ENCODE data around the gene MBL2.

MBL2 gene

DNA sequence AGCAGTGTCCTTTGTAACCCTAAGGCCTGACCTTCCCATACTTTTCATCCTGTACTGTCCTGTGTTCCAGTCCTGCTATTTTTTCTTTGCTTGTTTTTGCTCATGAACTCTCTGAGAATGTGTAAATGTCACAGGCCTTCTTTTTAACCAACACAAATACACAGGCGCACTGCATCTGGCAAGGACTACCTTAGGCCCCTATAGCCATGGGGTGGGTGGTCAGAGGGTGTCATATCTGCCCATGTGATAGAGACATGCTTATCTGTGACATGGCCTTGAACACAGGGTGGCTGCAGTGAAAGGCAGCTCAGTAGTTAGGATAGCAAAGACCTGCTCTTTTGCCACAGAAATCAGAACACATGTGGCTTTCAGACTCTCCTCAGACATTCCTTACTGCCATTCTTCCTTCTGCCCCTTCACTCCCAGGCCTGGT, 3.9 kb upstream of the MBL2 start:
- no peak for TF ChIP-seq BACH2 (CRISPR knock-in tag; IDR thresholded peaks at IDR 0.05; ENCODE audit: borderline replicate concordance)
- TF ChIP-seq ZFP30 (CRISPR knock-in tag; IDR thresholded peaks at IDR 0.05) = no peak
- no peak for TF ChIP-seq GLIS3 (CRISPR knock-in tag; IDR thresholded peaks at IDR 0.05)
- TF ChIP-seq ISL1 (CRISPR knock-in tag; IDR thresholded peaks at IDR 0.05) = no peak
- no peak for TF ChIP-seq ZNF70 (CRISPR knock-in tag; IDR thresholded peaks at IDR 0.05)
- no peak for TF ChIP-seq CREB5 (CRISPR knock-in tag; IDR thresholded peaks at IDR 0.05; ENCODE audit: low read depth)
- no peak for TF ChIP-seq PPARA (CRISPR knock-in tag; IDR thresholded peaks at IDR 0.05; ENCODE audit: borderline replicate concordance)
- no peak for TF ChIP-seq ZNF8 (CRISPR knock-in tag; IDR thresholded peaks at IDR 0.05)
- no peak for ATAC-seq

DNA sequence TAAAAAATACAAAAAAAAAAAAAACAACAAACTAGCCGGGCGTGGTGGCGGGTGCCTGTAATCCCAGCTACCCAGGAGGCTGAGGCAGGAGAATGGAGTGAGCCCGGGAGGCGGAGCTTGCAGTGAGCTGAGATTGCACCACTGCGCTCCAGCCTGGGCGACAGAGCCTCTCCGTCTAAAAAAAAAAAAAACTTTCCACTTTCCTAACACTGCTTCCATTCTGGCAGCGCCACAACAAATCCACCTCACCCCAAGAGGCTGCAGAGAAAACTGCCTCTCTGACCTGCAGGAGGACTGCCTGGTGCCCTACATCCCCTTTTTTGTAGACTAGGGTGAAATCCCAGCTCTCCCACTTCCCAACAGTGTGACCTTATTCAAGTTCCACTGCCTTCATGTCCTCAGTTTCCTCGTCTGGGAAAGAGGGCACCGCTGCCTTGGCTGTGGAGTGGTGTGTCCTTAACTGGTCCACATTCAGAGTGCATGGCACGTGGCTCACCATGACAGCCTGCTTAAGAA, 2.6 kb upstream of the MBL2 start:
- TF ChIP-seq ZNF8 (CRISPR knock-in tag; IDR thresholded peaks at IDR 0.05) = no peak
- ATAC-seq = no peak

DNA sequence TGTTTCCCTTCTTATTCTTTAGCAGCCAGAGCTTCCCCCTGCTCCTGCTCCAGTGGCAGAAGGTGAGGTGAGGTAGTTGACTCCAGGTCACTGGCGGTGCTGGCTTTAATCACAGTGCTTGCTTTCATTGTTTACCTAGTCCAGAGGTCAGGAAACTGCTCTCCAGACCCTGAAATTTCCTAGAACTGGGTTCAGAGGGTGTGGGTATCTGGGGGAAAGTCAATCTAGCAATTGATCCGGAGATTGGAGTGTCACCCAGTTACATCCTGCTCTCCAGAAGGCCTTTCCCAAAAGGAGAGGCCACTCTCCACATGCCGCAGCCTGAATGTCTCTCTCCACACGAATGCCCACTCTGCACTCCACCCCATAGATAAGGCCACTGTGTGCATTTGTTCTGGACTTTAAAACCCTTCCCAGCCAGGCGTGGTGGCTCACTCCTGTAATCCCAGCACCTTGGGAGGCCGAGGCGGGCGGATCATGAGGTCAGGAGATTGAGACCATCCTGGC, 2.1 kb upstream of the MBL2 start:
- no peak for ATAC-seq
- TF ChIP-seq CREB5 (CRISPR knock-in tag; IDR thresholded peaks at IDR 0.05; ENCODE audit: low read depth) = no peak
- no peak for TF ChIP-seq SNAI2 (CRISPR knock-in tag; IDR thresholded peaks at IDR 0.05)
- TF ChIP-seq POU6F1 (CRISPR knock-in tag; IDR thresholded peaks at IDR 0.05; ENCODE audit: borderline replicate concordance, low read depth) = no peak
- TF ChIP-seq ARNTL (CRISPR knock-in tag; IDR thresholded peaks at IDR 0.05; ENCODE audit: borderline replicate concordance, low read depth) = no peak

- no peak for TF ChIP-seq TOX (CRISPR knock-in tag; IDR thresholded peaks at IDR 0.05; ENCODE audit: borderline replicate concordance)
- no peak for TF ChIP-seq ZNF565 (CRISPR knock-in tag; conservative IDR thresholded peaks at IDR 0.05; ENCODE audit: low read depth)
- ATAC-seq = no peak
Observed at GRCh38 chr10:52774182-52774581, 1.6 kb upstream of the MBL2 start.

DNA sequence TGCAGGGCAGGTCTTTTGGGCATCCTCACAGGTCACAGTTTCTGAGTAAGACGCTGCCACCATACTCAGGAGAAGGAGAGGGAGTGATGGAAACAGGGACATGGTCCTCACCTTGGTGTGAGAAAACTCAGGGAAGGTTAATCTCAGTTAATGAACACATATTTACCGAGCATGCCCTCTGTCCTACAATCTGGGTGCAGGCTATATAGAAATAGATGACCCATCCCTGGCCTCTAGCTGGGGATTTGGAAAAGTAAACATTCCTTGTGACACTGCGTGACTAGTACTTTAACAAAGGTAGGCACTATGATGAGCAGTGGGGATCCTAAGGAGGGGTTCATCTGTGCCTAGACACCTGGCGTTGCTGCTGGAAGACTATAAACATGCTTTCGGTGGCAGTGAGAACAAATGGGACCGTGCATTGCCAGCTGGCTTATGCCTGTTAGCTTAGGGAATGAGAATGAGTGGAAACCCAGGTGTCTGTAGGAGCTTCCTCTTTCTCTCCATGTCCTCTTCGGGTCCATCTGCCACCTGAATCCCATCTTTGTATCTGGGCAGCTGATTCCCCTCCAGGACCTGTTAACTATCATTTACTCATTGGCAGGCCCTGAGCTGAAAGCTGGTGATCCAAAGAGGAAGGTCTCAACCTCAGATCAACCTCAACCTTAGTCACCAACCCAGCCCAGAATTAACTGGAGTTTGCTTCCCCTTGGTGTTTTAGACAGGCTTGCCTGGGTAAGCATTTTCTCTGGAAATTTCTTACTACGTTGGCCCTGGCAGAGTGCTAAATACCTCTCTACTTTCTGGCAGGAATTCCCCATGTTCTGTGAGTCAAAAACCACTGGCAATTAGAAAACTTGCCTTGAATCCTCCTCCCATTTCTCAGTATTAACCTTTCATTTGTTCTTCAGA, 794 bp downstream of the MBL2 start:
- TF ChIP-seq CSRNP3 (CRISPR knock-in tag; IDR thresholded peaks at IDR 0.05) = no peak
- no peak for ATAC-seq

GRCh38 chr10:52770904-52771303, 1.7 kb downstream of the MBL2 start:
- no peak for TF ChIP-seq ZNF565 (CRISPR knock-in tag; conservative IDR thresholded peaks at IDR 0.05; ENCODE audit: low read depth)
- TF ChIP-seq ZFP3 (CRISPR knock-in tag; IDR thresholded peaks at IDR 0.05) = no peak
- TF ChIP-seq PPARA (CRISPR knock-in tag; IDR thresholded peaks at IDR 0.05; ENCODE audit: borderline replicate concordance) = no peak
- no peak for TF ChIP-seq OSR1 (CRISPR knock-in tag; IDR thresholded peaks at IDR 0.05)
- no peak for TF ChIP-seq TOX (CRISPR knock-in tag; IDR thresholded peaks at IDR 0.05; ENCODE audit: borderline replicate concordance)
- TF ChIP-seq, protein P1, sequence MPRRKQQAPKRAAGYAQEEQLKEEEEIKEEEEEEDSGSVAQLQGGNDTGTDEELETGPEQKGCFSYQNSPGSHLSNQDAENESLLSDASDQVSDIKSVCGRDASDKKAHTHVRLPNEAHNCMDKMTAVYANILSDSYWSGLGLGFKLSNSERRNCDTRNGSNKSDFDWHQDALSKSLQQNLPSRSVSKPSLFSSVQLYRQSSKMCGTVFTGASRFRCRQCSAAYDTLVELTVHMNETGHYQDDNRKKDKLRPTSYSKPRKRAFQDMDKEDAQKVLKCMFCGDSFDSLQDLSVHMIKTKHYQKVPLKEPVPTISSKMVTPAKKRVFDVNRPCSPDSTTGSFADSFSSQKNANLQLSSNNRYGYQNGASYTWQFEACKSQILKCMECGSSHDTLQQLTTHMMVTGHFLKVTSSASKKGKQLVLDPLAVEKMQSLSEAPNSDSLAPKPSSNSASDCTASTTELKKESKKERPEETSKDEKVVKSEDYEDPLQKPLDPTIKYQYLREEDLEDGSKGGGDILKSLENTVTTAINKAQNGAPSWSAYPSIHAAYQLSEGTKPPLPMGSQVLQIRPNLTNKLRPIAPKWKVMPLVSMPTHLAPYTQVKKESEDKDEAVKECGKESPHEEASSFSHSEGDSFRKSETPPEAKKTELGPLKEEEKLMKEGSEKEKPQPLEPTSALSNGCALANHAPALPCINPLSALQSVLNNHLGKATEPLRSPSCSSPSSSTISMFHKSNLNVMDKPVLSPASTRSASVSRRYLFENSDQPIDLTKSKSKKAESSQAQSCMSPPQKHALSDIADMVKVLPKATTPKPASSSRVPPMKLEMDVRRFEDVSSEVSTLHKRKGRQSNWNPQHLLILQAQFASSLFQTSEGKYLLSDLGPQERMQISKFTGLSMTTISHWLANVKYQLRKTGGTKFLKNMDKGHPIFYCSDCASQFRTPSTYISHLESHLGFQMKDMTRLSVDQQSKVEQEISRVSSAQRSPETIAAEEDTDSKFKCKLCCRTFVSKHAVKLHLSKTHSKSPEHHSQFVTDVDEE (CRISPR knock-in tag; IDR thresholded peaks at IDR 0.05) = no peak
- no peak for TF ChIP-seq ZNF8 (CRISPR knock-in tag; IDR thresholded peaks at IDR 0.05)
- TF ChIP-seq ZC3H10 (CRISPR knock-in tag; IDR thresholded peaks at IDR 0.05) = no peak
- TF ChIP-seq SNAI2 (CRISPR knock-in tag; IDR thresholded peaks at IDR 0.05) = no peak
- no peak for ATAC-seq

Measured in SK-N-SH treated with all-trans-retinoic acid at 6 μM for 48 hours (cell line).